GM18499 (cell line): Measurements from ENCODE around the gene OSBPL9.
"Not testable (repeated sequence)": the region's sequence is repeated elsewhere in the genome, so short reads cannot be mapped to it uniquely, and the experiment has no call there.

ENCODE experiments used
- ATAC-seq: cut with Tn5 transposase; IDR thresholded peaks from one replicate; pipeline ENCODE4 v1.9.1; 2021; ENCODE audit warnings: moderate number of reproducible peaks; ENCODE audit not compliant: insufficient read depth, unreplicated experiment

The OSBPL9 gene

GRCh38 chr1:51605961-51606723, 10.8 kb upstream of the OSBPL9 start:
- ATAC-seq, result no peak

- no peak for ATAC-seq
Observed at GRCh38 chr1:51607681-51608095, 9.2 kb upstream of the OSBPL9 start.

- not testable (repeated sequence) for ATAC-seq
Observed at GRCh38 chr1:51610104-51610503, 6.8 kb upstream of the OSBPL9 start.

GRCh38 chr1:51610637-51611036, 6.3 kb upstream of the OSBPL9 start:
- ATAC-seq, result no peak

DNA sequence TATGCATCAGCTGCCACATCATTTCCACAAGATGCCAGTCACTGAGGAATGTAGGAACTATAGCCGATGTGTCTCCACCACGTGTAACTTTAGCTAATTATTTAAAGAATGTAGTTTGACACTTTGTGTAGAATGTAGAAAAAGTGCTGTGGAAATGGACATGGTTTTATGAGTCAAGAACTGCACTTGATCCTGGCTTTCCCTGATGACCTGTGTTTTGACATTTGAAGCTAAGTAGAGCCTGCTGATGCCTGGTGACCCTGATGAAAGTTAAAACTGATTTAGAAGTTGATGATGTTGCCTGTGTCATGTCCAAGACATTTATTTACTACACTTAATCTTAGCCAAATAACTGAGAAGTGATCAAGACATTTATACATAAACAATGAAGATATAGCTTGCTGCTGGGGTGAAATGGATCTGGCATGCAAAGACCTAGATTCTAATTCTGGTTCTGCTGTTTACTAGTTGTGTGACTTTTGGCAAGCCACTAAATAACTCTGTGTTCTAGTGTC, 4.4 kb upstream of the OSBPL9 start:
- ATAC-seq, result no peak

GRCh38 chr1:51615780-51616291, 1.1 kb upstream of the OSBPL9 start:
- no peak for ATAC-seq

GRCh38 chr1:51616490-51616889, 402 bp upstream of the OSBPL9 start:
- no peak for ATAC-seq

GRCh38 chr1:51618715-51619114, 1.8 kb downstream of the OSBPL9 start:
- ATAC-seq, result no peak

DNA sequence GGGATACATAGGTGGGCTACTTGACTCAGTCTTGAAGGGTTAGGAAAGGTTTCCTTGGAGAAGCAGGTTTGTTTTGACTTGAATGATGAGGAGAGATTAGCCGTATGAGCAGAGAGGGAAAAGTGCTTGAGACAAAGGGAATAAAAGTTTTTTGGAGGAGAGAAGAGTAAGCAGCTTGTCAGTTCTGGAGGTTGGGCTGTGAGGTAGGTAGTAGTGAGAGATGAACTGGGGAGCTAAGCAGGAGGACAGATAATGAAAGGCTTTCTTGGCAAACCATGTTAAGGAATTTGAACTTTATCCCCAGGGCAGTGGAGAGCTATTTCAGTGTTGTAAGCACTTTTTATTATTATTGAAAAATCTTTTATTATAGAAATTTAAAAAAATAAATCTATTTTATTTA, 3.6 kb downstream of the OSBPL9 start:
- ATAC-seq, result no peak

GRCh38 chr1:51621161-51621560, 4.3 kb downstream of the OSBPL9 start:
- ATAC-seq, result no peak

- no peak for ATAC-seq
Observed at GRCh38 chr1:51621841-51622454, 5.1 kb downstream of the OSBPL9 start.

- no peak for ATAC-seq
Observed at GRCh38 chr1:51622455-51622913, 5.6 kb downstream of the OSBPL9 start.

DNA sequence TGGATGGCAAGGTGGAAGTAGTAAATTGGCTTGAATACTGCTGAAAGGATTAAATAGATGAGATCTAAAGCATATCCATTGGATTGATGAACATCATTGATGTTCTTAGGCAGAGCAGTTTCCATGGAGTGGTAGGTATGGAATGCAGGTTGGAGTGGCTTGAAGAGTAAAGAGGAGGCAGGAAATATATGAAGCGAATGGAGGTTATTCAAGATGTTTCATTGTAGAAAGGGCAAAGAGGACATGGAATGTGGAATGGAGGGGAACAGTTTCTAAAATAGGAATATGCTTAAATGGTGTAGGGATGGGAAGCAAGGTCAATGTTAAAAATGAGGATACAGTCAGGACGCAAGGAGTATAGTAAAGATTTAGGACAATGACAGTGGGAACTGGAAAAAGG, 6.1 kb downstream of the OSBPL9 start:
- ATAC-seq, result no peak

GRCh38 chr1:51623450-51623849, 6.6 kb downstream of the OSBPL9 start:
- ATAC-seq, result no peak

DNA sequence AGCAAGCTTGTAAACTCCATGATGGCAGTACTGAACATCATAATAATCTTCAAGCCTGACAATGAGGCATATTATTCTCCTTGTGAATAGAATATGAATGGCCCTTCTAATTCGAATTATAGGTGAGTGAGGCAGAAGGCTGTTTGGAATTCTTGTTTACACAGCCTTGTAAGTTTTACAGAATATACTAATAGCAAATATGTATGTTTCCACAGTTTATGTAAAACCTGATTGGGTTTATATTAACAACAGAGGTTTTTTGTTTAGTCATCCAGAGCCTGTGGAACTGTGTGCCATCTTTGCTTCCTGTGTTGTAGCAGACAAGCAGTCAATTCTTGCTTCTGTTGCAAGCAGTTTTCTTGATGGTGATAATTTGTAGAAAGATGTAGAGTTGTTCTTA, 8.0 kb downstream of the OSBPL9 start:
- no peak for ATAC-seq

DNA sequence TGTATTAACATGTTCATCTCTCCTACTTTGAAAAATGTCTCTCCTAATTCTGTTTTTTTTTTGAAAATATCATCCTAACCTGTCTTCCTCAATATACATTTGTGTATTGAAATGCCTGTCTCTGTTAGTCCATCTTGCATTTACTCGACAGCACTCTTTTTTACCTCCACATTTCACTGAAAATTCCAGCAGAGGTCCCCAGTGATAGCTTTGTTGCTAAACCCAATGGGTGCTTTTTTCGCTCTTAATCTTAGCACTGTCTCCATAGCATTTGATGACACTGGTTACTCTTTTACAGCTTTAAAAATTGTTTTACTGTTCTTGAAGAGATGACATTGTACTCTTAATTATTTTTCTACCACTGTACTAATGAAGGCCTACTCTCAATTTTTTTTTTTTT, 10.8 kb downstream of the OSBPL9 start:
- no peak for ATAC-seq

DNA sequence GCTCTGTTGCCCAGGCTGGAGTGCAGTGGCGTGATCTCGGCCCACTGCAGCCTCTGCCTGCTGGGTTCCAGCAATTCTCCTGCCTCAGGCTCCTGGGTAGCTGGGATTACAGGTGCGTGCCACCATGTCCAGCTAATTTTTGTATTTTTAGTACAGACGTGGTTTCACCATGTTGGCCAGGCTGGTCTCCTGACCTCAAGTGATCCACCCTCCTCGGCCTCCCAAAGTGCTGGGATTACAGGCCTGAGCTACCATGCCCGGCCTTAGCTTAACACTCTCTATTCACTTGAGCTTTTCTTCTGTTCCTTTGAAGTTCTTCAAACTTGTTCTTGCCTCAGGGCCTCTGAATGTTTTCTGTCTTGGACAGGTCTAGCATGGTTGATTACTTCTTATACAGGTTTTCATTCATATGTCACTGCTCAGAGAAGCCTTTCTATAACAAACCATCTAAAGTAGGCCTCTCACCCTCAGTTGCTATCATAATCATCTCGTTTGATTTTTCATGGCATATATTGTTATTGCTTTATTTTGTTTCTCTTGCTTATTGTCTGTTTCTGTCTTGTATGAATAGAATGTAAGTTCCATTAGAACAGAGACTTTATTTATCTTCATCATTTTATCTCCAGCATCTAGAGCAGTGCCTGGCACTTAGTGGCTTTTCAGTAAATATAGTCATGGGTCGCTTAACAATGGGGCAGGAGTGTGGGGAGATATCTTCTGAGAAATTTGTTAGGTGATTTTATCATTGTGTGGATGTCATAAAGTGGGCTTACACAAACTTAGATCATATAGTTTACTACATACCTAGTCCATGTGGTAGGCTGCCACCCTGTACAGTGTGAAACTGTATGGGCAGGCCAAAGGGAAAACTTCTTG, 12.1 kb downstream of the OSBPL9 start:
- ATAC-seq, result no peak

DNA sequence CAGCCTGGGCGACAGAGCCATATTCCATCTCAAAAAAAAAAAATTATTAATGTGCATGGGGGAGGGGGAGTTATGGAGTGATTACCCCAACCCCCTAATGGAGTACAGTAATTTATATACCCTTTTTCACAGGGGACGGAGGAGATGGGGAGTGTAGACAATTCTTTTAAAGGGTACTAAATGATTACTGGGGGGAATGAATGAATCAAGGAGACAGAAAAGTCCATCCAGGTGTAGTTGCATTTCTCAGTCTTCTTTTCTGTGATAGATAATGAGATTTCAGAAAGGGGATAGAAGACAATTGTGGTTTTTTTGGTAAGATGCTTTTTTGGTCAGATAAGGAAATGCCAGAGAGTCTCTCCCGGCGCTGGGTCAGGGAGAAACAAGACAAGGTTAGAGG, 13.0 kb downstream of the OSBPL9 start:
- ATAC-seq, result no peak

- no peak for ATAC-seq
Observed at GRCh38 chr1:51630393-51630792, 13.5 kb downstream of the OSBPL9 start.

DNA sequence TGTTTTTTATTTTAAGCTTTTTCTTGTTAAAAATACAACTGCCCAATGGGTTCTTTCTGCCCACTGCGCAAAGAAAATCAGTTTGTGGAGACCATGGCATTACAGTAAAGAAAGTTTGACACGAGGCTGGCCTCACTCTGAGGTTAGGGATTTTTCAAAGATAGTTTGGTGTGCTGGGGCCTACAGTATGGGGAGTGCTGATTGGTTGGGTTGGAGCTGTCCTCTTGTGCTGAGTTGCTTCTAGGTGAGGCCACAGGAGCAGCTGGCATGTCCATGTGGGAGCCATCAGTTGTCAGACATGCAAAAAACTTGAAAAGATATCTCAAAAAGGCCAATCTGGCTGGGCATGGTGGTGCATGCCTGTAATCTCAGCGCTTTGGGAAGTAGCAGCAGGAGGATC, 14.0 kb downstream of the OSBPL9 start:
- ATAC-seq, result no peak

DNA sequence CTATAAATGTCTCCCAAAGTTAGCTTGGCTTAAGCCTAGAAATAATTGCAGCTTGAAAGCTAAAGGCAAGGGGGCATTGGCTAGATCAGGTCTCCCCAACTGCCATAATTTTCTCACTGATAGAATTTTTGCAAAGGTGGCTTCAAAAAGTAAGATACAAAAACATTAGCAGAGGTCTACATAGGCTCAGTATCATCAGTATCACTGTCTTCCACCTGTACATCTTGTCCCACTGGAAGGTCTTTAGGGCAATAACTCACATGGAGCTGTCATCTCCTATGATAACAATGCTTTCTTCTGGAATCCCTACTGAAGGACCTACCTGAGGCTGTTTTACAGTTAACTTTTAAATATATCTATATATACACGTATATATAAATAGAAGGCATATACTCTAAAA, 14.9 kb downstream of the OSBPL9 start:
- ATAC-seq, result no peak
